OCI-LY1 (cell line): ENCODE data around the gene LRP1-AS.

ENCODE experiments used
- EZH2 ChIP-seq: fragments of 200-600 bp; sonication (generic), shearing (Covaris generic); IDR thresholded peaks from 2 replicates; pipeline ENCODE4 v1.8.0; 2017; ENCODE audit warnings: borderline replicate concordance, mixed run types, mild to moderate bottlenecking, antibody characterized with exemption, low read length, moderate library complexity, mixed read lengths
- TF ChIP-seq, protein P1 (sequence below): fragments of 200-600 bp; sonication (generic), shearing (Covaris generic); IDR thresholded peaks from 2 replicates; pipeline ENCODE4 v1.5.1; 2017; ENCODE audit warnings: mild to moderate bottlenecking, antibody characterized with exemption, low read length, moderate library complexity, mixed read lengths

DNA sequence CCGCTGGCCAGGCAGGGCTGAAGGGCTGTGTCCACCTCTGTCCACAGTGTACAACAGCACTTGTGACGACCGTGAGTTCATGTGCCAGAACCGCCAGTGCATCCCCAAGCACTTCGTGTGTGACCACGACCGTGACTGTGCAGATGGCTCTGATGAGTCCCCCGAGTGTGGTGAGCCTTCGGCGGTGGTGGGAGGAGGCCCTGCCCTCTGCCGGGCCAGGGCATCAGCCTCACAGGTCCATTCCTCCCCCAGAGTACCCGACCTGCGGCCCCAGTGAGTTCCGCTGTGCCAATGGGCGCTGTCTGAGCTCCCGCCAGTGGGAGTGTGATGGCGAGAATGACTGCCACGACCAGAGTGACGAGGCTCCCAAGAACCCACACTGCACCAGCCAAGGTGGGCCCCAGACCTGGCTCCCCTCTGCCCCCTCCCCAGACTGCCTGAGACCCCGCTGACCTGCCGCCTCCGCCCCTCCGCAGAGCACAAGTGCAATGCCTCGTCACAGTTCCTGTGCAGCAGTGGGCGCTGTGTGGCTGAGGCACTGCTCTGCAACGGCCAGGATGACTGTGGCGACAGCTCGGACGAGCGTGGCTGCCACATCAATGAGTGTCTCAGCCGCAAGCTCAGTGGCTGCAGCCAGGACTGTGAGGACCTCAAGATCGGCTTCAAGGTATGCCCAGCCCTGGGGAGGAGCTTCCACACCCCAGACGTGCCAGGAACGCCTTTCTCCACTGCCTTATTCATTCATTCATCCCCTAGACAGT, 48.4 kb upstream of the LRP1-AS start:
- TF ChIP-seq, protein P1, sequence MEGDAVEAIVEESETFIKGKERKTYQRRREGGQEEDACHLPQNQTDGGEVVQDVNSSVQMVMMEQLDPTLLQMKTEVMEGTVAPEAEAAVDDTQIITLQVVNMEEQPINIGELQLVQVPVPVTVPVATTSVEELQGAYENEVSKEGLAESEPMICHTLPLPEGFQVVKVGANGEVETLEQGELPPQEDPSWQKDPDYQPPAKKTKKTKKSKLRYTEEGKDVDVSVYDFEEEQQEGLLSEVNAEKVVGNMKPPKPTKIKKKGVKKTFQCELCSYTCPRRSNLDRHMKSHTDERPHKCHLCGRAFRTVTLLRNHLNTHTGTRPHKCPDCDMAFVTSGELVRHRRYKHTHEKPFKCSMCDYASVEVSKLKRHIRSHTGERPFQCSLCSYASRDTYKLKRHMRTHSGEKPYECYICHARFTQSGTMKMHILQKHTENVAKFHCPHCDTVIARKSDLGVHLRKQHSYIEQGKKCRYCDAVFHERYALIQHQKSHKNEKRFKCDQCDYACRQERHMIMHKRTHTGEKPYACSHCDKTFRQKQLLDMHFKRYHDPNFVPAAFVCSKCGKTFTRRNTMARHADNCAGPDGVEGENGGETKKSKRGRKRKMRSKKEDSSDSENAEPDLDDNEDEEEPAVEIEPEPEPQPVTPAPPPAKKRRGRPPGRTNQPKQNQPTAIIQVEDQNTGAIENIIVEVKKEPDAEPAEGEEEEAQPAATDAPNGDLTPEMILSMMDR: peak; percentile 70
- no peak for TF ChIP-seq EZH2
